GM21576 (cell line): Measurements from ENCODE around the gene CERS4.
"Not testable (repeated sequence)": the region's sequence is repeated elsewhere in the genome, so short reads cannot be mapped to it uniquely, and the experiment has no call there.

Source experiments
- ATAC-seq: cut with Tn5 transposase; IDR thresholded peaks from one replicate; pipeline ENCODE4 v1.9.1; 2021; ENCODE audit warnings: mild to moderate bottlenecking, moderate library complexity; ENCODE audit not compliant: unreplicated experiment

Gene CERS4

GRCh38 chr19:8241646-8242045 lies 32.5 kb downstream of the CERS4 start:
- no peak for ATAC-seq

GRCh38 chr19:8242211-8242821 lies 33.1 kb downstream of the CERS4 start:
- ATAC-seq, result no peak

GRCh38 chr19:8243146-8243545 lies 34.0 kb downstream of the CERS4 start:
- no peak for ATAC-seq

DNA sequence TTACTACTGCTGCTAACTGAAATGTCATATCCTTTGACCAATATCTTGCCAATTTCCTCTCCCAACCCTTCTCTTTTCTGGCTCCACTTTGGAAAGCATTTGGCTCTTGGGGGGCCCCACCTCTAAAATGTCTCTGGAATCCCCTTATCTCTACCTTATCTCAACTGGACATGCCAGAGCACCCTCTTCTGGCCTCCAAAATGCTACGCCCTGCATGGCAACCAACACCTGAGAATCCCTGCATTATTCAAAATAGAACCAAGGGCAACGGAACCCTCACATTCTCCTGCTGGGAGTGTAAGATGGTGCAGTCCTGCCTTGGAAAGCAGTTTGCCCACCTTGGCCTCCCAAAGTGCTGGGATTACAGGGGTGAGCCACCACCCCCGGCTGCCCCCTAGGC lies 35.3 kb downstream of the CERS4 start:
- ATAC-seq, result no peak

GRCh38 chr19:8245869-8246835 lies 37.0 kb downstream of the CERS4 start:
- no peak for ATAC-seq

DNA sequence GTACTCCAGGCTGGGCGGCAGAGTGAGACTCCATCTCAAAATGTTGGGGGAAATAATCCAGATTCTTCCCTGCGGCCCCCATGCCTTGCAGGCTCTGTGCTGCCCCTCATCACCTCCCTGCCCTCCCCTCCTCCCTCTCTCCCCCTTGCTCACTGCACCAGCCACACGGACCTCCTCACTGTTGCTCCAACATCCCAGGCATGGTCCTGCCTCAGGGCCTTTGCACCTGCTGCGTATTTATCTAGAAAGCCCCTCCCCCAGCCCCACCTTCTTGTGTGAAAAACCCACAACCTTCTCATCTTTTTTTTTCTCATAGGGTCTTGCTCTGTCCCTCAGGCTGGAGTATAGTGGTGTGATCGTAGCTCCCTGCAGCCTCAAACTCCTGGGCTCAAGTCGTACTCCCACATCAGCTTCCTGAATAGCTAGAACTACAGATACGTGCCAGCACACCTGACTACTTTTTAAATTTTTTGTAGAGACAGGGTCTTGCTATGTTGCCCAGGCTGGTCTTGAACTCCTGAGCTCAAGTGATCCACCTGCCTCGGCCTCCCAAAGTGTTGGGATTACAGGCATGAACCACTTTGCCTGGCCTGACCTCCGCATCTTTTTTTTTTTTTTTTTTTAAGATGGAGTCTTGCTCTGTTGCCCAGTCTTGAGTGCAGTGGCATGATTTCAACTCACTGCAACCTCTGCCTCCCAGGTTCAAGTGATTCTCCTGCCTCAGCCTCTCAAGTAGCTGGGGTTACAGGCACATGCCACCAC lies 38.1 kb downstream of the CERS4 start:
- ATAC-seq, result not testable (repeated sequence)

DNA sequence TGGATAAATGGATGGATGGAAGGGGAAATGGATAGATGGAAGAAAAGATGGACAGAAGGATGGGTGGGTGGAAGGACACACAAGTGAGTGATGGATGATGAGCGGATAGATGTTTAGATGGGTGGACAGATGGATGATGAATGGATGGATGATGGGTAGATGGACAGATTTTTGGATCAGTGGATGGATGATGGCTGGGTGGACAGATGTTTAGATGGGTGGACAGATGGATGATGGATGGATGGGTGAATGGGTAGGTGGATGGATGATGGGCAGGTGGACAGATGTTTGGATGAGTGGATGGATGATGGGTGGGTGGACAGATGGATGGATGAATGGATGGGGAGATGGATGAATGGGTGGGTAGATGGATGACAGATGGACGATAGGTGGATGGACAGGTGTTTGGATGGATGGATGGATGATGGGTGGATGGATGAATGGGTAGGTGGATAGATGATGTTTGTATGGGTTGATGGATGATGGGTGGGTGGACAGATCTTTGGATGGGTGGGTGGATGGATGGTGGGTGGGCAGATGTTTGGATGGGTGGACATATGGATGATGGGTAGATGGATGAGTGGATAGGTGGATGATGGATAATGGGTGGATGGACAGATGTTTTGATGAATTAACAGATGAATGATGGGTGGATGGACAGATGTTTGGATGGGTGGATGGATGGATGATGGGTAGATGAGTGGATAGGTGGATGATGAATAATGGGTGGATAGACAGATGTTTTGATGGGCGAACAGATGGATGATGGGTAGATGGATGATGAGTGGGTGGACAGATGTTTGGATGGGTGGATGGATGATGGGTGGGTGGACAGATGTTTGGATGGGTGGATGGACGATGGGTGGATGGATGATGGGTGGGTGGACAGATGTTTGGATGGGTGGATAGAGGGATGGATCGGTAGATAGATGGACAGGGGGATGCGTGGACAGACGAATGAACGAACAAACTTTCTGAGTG lies 39.5 kb downstream of the CERS4 start:
- ATAC-seq, result no peak

DNA sequence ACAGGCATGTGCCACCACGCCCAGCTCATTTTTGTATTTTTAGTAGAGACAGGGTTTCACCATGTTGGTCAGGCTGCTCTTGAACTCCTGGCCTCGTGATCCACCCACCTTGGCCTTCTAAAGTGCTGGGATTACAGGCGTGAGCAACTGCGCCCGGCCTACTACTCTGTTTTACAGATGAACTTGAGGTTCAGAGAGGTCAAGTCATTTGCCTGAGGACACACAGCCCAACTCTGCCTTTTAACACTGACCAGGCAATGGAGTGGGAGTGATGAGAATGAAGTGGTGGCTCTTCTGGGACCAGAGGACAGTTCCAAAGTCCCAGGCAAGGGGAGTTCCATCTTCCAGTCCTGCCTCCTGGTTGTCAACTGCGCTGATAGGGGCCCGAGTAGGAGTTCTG lies 41.4 kb downstream of the CERS4 start:
- no peak for ATAC-seq

- no peak for ATAC-seq
These were observed 41.9 kb downstream of the CERS4 start for GRCh38 chr19:8251025-8251472.

DNA sequence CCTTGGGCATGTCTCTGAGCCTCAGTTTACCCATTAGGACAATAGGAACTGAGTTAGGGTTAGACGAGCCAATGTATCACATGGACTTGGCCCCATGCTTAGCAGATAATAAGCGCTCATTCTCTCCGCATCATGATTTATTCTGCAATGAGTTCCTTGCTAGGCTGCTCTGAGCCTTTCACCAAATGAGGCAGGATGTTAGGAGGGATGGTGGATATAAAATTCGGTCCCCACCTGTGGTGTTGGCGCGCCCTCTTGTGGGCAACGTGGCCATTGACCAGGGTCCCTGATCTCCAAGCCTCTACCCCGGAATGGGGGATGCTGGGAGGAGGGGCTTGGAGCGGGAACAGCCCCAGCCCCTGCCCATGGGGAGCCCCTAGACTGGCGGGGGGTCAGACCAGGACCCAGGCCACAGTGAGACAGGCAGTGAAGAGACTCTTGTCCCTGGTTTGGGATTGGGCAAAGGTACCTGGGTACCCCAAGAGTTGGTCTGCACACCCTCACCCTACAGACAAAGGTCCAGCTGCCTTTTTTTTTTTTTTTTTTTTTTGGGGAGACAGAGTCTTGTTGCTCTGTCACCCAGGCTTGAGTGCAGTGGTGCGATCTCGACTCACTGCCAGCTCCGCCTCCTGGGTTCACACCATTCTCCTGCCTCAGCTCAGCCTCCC lies 43.9 kb downstream of the CERS4 start:
- no peak for ATAC-seq

- no peak for ATAC-seq
These were observed 44.5 kb downstream of the CERS4 start for GRCh38 chr19:8253678-8254077.

DNA sequence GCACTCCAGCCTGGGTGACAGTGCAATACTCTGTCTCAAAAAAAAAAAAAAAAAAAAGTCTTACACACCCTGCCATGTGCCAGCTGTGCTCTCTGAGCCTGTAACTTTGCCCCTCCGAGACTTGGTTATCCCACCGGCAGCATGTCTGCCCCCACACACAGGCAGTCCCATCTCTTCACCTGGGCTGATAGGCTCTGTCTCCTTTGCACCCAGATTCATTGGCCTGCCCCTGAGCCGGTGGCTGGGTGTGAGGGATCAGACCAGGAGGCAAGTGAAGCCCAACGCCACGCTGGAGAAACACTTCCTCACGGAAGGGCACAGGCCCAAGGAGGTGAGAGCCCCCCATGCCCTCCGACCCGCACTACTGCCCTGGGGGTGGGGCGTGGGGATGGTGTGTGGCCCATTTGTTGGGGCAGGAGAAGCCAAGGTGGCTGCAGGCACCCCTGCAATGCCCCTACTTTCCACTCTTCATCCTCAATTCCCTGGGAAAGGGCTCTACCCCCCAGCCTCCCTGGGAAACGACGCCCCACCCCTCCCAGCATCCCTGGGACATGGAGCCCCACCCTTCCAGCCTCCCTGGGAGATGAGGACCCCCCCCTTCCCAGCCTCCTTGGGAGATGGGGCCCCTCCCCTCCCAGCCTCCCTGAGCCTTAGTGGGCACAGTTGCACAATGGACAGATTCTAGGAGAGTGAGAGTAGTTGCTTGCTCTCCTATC lies 45.3 kb downstream of the CERS4 start:
- ATAC-seq, result no peak

DNA sequence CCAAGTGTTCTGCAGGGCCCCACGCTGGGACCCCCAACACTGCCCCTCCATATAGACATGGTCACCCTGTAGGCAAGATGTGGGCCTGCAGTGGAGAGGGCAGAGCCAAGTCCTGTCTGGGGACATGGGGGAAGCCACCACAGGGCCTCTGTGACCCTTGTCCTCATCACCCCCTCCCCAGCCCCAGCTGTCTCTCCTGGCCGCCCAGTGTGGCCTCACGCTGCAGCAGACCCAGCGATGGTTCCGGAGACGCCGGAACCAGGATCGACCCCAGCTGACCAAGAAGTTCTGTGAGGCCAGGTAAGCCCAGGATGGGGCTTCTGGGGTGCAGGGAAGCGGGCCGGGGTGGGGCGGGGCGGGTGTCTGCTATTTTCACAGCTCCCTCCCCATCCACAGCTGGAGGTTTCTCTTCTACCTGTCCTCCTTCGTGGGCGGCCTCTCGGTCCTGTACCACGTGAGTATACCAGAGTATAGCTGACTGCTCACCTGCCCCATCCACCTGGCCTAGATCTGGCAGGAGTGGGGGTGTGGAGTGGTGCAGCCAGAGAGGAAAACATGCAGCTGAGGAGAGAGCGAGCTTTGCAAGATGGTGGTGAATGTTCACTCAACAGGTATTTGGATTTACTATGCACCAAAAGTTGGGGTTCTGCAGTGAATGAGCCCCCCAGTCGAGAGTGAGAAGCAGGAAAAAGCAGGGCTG lies 46.4 kb downstream of the CERS4 start:
- ATAC-seq, result no peak

- no peak for ATAC-seq
These were observed 47.3 kb downstream of the CERS4 start for GRCh38 chr19:8256276-8257051.

GRCh38 chr19:8257052-8257443 lies 47.9 kb downstream of the CERS4 start:
- no peak for ATAC-seq

DNA sequence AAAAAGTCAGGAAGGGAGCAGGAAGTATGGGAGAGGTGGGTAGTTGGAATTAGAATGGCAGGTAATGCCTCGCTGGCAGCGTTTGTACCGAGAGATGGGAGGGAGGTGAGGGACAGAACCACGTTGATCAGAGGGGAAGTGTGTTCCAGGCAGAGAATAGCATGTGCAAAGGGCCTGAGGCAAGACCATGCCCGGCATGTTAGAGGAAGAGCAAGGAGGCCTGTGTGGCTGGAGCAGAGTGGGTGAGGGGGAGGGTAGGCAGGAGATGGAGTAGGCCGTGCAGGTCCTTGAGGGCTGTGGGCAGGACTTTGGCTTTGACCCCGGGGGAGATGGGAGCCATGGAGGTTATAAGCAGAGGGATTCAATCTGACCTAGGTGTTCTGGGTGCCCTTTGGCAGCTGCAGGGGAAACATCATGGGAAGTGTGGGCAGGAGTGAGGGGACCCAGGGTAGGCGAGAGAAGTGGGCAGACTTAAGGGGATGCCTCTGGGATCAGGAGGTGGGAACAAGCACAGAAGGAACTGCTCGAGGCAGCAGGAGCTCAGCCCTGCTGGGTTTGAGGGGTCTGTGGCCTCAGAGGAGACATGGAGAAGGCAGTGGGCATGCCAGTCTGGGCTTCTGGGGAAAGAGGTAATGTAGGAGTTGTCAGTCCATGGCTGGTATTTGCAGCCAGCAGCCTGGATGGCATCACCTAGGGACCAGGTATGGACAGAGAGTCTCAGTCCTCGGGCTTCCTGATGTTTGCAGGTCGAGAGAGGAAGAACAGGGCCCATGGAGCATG lies 50.2 kb downstream of the CERS4 start:
- ATAC-seq, result no peak

DNA sequence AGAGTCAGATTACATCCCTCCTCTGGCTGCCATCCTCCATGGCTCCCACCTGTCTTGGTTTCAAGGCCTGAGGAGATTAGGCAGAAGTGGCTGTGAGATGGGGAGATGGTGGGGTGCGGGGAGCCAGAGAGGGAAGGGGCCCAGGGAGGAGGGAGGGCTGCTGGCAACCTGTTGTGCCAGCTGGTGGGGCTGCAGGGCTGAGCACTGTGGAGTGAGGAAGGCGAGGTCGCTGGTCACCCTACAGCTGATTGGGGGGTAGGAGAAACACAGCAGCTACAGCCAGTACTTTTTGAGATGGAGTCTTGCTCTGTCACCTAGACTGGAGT lies 50.7 kb downstream of the CERS4 start:
- no peak for ATAC-seq
